B cell (primary cell): ENCODE data around the gene CFAP90. TPM values are rescaled to one million over a fixed set of nuclear protein-coding genes. Genes with fewer than 3 reads are reported as not detected.

Experiments
- ATAC-seq: fragments of 200-7000 bp; cut with Tn5 transposase; one replicate; pipeline ENCODE4 v1.10.0; 2021; ENCODE audit warnings: low read depth, mild to moderate bottlenecking, moderate number of reproducible peaks, moderate library complexity
- CTCF ChIA-PET: fragments of 350-600 bp; sonication (Branson Sonifier 250); formaldehyde crosslinking; loops from one replicate; lab custom pipeline; 2021; ENCODE audit warnings: antibody characterized with exemption, inconsistent platforms; lab: Charles Lee
- POLR2A ChIA-PET: fragments of 350-600 bp; sonication (Branson Sonifier 250); formaldehyde crosslinking; loops from one replicate; lab custom pipeline; 2021; ENCODE audit warnings: antibody characterized with exemption; lab: Charles Lee
- DNase-seq: peaks from one replicate; pipeline ENCODE4 v3.0.0; 2013
- H2AFZ ChIP-seq: 2 replicates; pipeline ENCODE4 v1.6.1; 2012; ENCODE audit warnings: mild to moderate bottlenecking, low read depth, low read length; ENCODE audit not compliant: insufficient read depth, poor library complexity, severe bottlenecking
- H3K27ac ChIP-seq, 2 donors: 1 replicate in 1 of 2; 2 replicates in 1 of 2; pipeline ENCODE4 v1.5.1; 2012 to 2013; ENCODE audit warnings: low read length in 2 of 2, mild to moderate bottlenecking in 2 of 2, moderate library complexity in 1 of 2
- H3K27me3 ChIP-seq, 4 experiments: fragments of 200-600 bp in 1 of 4; sonication (generic) in 1 of 4; replicated peaks in 1 of 4; 1 replicate in 2 of 4; 2 replicates in 2 of 4; pipeline versions ENCODE4 v1.6.1 to v1.7.0; 2013 to 2016; ENCODE audit warnings: low read length in 3 of 4, mild to moderate bottlenecking in 2 of 4, mixed read lengths in 1 of 4, moderate library complexity in 1 of 4; ENCODE audit not compliant: insufficient read depth in 4 of 4, control insufficient read depth in 3 of 4; ENCODE audit errors: control extremely low read depth in 1 of 4
- H3K36me3 ChIP-seq, 2 experiments: replicated peaks in 1 of 2; 1 replicate in 1 of 2; 2 replicates in 1 of 2; pipeline versions ENCODE4 v1.6.1 to v1.7.1; 2013; ENCODE audit warnings: low read length in 1 of 2; ENCODE audit not compliant: insufficient read depth in 2 of 2, control insufficient read depth in 1 of 2; ENCODE audit errors: control extremely low read depth in 1 of 2, extremely low read depth in 1 of 2
- H3K4me1 ChIP-seq, 2 donors: fragments of 200-600 bp in 1 of 2; sonication (generic) in 1 of 2; 1 replicate in 1 of 2; 2 replicates in 1 of 2; pipeline versions ENCODE4 v1.5.1 to v1.6.1; 2013 to 2017; ENCODE audit warnings: low read length in 2 of 2; ENCODE audit not compliant: control insufficient read depth in 2 of 2, insufficient read depth in 2 of 2
- H3K4me2 ChIP-seq: replicated peaks from 2 replicates; pipeline ENCODE3; 2012; ENCODE audit warnings: mild to moderate bottlenecking, low read depth, low read length; ENCODE audit not compliant: poor library complexity, severe bottlenecking
- H3K4me3 ChIP-seq, 5 experiments: fragments of 200-600 bp in 1 of 5; sonication (generic) in 1 of 5; 1 replicate in 3 of 5; 2 replicates in 2 of 5; pipeline versions ENCODE4 v1.5.1 to v1.7.0; 2011 to 2016; ENCODE audit warnings: low read length in 4 of 5, mild to moderate bottlenecking in 4 of 5, low read depth in 2 of 5, control low read depth in 1 of 5, moderate library complexity in 1 of 5; ENCODE audit not compliant: insufficient read depth in 1 of 5; ENCODE audit errors: control extremely low read depth in 1 of 5, extremely low read depth in 1 of 5
- H3K79me2 ChIP-seq: fragments of 200-600 bp; sonication (generic); one replicate; pipeline ENCODE4 v1.6.0; 2016; ENCODE audit warnings: low read length; ENCODE audit not compliant: control insufficient read depth, insufficient read depth
- H3K9ac ChIP-seq: fragments of 200-600 bp; sonication (generic); 2 replicates; pipeline ENCODE4 v1.6.1; 2017; ENCODE audit warnings: mild to moderate bottlenecking, low read length, moderate library complexity
- H3K9me3 ChIP-seq, 3 donors: one replicate each; pipeline versions ENCODE4 v1.6.1 to v1.7.1; 2013; ENCODE audit warnings: low read length in 2 of 3; ENCODE audit not compliant: control insufficient read depth in 2 of 3, insufficient read depth in 1 of 3; ENCODE audit errors: control extremely low read depth in 1 of 3
- H4K20me1 ChIP-seq: 2 replicates; pipeline ENCODE4 v1.6.0; 2012; ENCODE audit warnings: mild to moderate bottlenecking, low read length; ENCODE audit not compliant: insufficient read depth, control insufficient read depth, poor library complexity, severe bottlenecking
- H3K27ac Mint-ChIP-seq: one replicate; pipeline ENCODE4 v1.8.0; 2021; ENCODE audit warnings: mixed read lengths
- H3K27me3 Mint-ChIP-seq: one replicate; pipeline ENCODE4 v1.8.0; 2021; ENCODE audit warnings: mixed read lengths
- H3K4me1 Mint-ChIP-seq: one replicate; pipeline ENCODE4 v1.8.0; 2021; ENCODE audit warnings: mixed read lengths
- H3K4me3 Mint-ChIP-seq: one replicate; pipeline ENCODE4 v1.8.0; 2021; ENCODE audit warnings: mixed read lengths
- H3K9me3 Mint-ChIP-seq: one replicate; pipeline ENCODE4 v1.8.0; 2022; ENCODE audit warnings: mixed read lengths; ENCODE audit not compliant: insufficient read depth
- EZH2 ChIP-seq: IDR thresholded peaks from 2 replicates; pipeline ENCODE4 v1.6.1; 2012; ENCODE audit warnings: borderline replicate concordance, low read depth, mild to moderate bottlenecking, moderate library complexity, low read length; ENCODE audit not compliant: insufficient read depth, poor library complexity, severe bottlenecking
- WGBS: methylation state at CpG from one replicate; pipeline ENCODE4 v1.1.5; 2013; ENCODE audit warnings: missing lambda C conversion rate; ENCODE audit not compliant: insufficient coverage; 5-methylcytosine and 5-hydroxymethylcytosine counted together
- intact Hi-C: fragments of 100-400 bp; cut with micrococcal nuclease; formaldehyde crosslinking; loops from one replicate; pipeline ENCODE4 v1.10.0; 2022
- polyA plus RNA-seq: library from polyadenylated mRNA; depleted of rRNA; stranded (reverse); fragments of >200 nt; gene quantifications from 2 replicates; pipeline ENCODE4 v1.2.3, GENCODE V29; 2012
- total RNA-seq, 2 donors: library from RNA; stranded (reverse); fragments of 120-200 nt in 1 of 2; gene quantifications; 1 replicate in 1 of 2; 2 replicates in 1 of 2; pipeline versions ENCODE4 v1.2.3 to v1.2.4, GENCODE V29; 2013 to 2022
- TF ChIP-seq, protein P1 (sequence below): fragments of 200-600 bp; IDR thresholded peaks from one replicate; pipeline ENCODE4 v1.8.0; 2022; ENCODE audit warnings: antibody characterized with exemption, mild to moderate bottlenecking

CFAP90 gene
- total and polyA plus RNA-seq, 2 donors (not counting 1 experiment from before 2014, with no cell fraction given), result not detected

DNA sequence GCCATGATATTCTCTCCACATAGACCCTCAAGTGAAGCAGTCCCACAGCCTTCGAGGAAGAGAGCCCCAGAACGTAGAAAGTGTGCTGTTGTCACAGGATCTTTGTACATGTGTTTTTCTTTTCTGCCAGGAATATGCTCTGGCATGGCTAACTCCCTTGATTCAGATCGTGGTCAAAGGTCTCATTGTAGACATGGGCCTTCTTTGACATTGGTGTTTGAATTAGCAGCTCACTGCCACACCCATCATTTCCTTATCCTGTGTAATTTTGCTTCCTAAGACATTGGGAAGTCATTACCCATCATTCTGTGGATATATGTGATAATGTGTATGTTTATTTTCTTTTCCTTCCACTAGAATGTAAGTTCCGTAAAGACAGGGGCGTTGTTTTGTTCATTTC is 43.5 kb upstream of the CFAP90 start:
- TF ChIP-seq EZH2, result no peak
- TF ChIP-seq, protein P1, sequence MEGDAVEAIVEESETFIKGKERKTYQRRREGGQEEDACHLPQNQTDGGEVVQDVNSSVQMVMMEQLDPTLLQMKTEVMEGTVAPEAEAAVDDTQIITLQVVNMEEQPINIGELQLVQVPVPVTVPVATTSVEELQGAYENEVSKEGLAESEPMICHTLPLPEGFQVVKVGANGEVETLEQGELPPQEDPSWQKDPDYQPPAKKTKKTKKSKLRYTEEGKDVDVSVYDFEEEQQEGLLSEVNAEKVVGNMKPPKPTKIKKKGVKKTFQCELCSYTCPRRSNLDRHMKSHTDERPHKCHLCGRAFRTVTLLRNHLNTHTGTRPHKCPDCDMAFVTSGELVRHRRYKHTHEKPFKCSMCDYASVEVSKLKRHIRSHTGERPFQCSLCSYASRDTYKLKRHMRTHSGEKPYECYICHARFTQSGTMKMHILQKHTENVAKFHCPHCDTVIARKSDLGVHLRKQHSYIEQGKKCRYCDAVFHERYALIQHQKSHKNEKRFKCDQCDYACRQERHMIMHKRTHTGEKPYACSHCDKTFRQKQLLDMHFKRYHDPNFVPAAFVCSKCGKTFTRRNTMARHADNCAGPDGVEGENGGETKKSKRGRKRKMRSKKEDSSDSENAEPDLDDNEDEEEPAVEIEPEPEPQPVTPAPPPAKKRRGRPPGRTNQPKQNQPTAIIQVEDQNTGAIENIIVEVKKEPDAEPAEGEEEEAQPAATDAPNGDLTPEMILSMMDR, result no peak
- H3K4me1 ChIP-seq, result no peaks in the 10 kb centered on the region
- no peak overlapping the region for H3K27ac Mint-ChIP-seq
- H3K9me3 ChIP-seq, result no peaks in the 10 kb centered on the region
- no peak overlapping the region for H3K9ac ChIP-seq
- no peak overlapping the region for H3K27ac ChIP-seq
- H3K4me3 Mint-ChIP-seq, result no peak overlapping the region
- no peak for ATAC-seq
- no peak overlapping the region for H3K4me2 ChIP-seq
- no peaks in the 10 kb centered on the region for H3K27me3 Mint-ChIP-seq
- H3K27me3 ChIP-seq, result no peaks in the 10 kb centered on the region
- CTCF ChIA-PET, result no interaction called here
- DNase-seq, result no peak
- H3K4me1 Mint-ChIP-seq, result peaks cover 3% of the 10 kb centered on the region
- no peaks in the 10 kb centered on the region for H4K20me1 ChIP-seq
- H3K4me3 ChIP-seq, result no peak overlapping the region
- peaks cover 17 to 71% of the 10 kb centered on the region in 2 experiments for H3K36me3 ChIP-seq
- no peaks in the 10 kb centered on the region for H3K79me2 ChIP-seq
- intact Hi-C loops, result no loop called here
- no peaks in the 10 kb centered on the region for H3K9me3 Mint-ChIP-seq
- POLR2A ChIA-PET, result no interaction called here
- H2AFZ ChIP-seq, result no peak overlapping the region
- 100% methylated on average over 1 of the region's 5 CpGs for WGBS

DNA sequence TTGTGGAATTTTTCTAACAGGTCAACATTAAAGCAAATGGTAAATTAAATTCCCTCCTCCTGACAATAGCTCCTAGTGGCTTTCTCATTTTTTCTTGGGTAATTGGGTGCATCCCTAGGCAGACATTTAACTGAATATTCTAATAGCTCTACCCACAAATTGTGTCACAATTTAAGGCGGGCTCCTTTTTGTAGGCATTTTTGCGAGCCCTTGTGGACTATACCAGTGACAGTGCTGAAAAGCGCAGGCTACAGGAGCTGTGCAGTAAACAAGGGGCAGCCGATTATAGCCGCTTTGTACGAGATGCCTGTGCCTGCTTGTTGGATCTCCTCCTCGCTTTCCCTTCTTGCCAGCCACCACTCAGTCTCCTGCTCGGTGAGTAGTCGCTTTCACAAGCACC is 38.0 kb upstream of the CFAP90 start:
- Histone ChIP-seq H3K27me3 (no peaks in the 10 kb centered on the region), H3K27ac (no peak overlapping the region), H3K4me3 (no peak overlapping the region), H3K4me2 (no peak overlapping the region), H3K79me2 (no peaks in the 10 kb centered on the region), H2AFZ (no peak overlapping the region), H3K4me1 (no peaks in the 10 kb centered on the region), H4K20me1 (no peaks in the 10 kb centered on the region), H3K9me3 (no peaks in the 10 kb centered on the region), H3K36me3 (peaks cover 21 to 50% of the 10 kb centered on the region in 2 experiments), H3K9ac (no peak overlapping the region)
- Mint-ChIP-seq H3K27ac (no peak overlapping the region), H3K9me3 (no peaks in the 10 kb centered on the region), H3K27me3 (no peaks in the 10 kb centered on the region), H3K4me3 (no peak overlapping the region), H3K4me1 (no peaks in the 10 kb centered on the region)
- POLR2A ChIA-PET, result no interaction called here
- DNase-seq, result no peak
- TF ChIP-seq, protein P1, result no peak
- no peak for TF ChIP-seq EZH2
- no peak for ATAC-seq
- CTCF ChIA-PET, result interaction anchor here (0.5 kb wide), 1 partner anchor 8 kb away, joined by 4 read pairs; no protein-coding TSS in a partner anchor
- WGBS, result 89% methylated on average over 6 of the region's 9 CpGs
- intact Hi-C loops, result loop anchor here (5.0 kb wide), 1 partner anchor 1318 kb away; no protein-coding TSS in a partner anchor
